K562 (cell line): ENCODE results near the gene CILP. TPM values are rescaled to one million over a fixed set of nuclear protein-coding genes. Genes with fewer than 3 reads are reported as not detected.

Experiments
- CC2D1A ChIP-seq: fragments of 450-650 bp; IDR thresholded peaks from 2 replicates; pipeline ENCODE4 v1.6.1; 2017; ENCODE audit warnings: mild to moderate bottlenecking
- CHD7 ChIP-seq: fragments of 200-600 bp; sonication (generic); IDR thresholded peaks from one replicate; pipeline ENCODE4 v1.6.1; 2012; ENCODE audit warnings: mild to moderate bottlenecking, low read depth, low read length, inconsistent platforms
- CSDE1 ChIP-seq, 2 experiments: fragments of 450-650 bp; IDR thresholded peaks; 2 replicates each; pipeline ENCODE4 v1.6.1; 2016; ENCODE audit warnings: mild to moderate bottlenecking in 1 of 2
- E2F5 ChIP-seq: sonication (generic); formaldehyde crosslinking; IDR thresholded peaks from 2 replicates; pipeline ENCODE4 v1.8.0; 2022; ENCODE audit warnings: mild to moderate bottlenecking, missing genetic modification reagents
- GATAD2A ChIP-seq: fragments of 450-650 bp; IDR thresholded peaks from 2 replicates; pipeline ENCODE4 v1.6.1; 2017
- GMEB1 ChIP-seq: fragments of 250-450 bp; sonication (Bioruptor Pico); IDR thresholded peaks from 2 replicates; pipeline ENCODE4 v1.4.0; 2020; ENCODE audit warnings: mild to moderate bottlenecking
- HNRNPLL ChIP-seq: fragments of 200-400 bp; formaldehyde crosslinking; IDR thresholded peaks from 2 replicates; pipeline ENCODE4 v1.6.1; 2017; ENCODE audit warnings: low read length, low read depth, mild to moderate bottlenecking; ENCODE audit not compliant: poor library complexity, severe bottlenecking
- KDM5B ChIP-seq: fragments of 200-600 bp; sonication (generic); IDR thresholded peaks from 2 replicates; pipeline ENCODE4 v1.6.1; 2012; ENCODE audit warnings: low read depth, mild to moderate bottlenecking, moderate library complexity, low read length, control low read depth, inconsistent platforms; ENCODE audit not compliant: insufficient replicate concordance
- RFX5 ChIP-seq: IDR thresholded peaks from 2 replicates; pipeline ENCODE4 v1.6.1; 2011; ENCODE audit warnings: low read depth, mild to moderate bottlenecking, improper control_type of control experiment, low read length
- SOX6 ChIP-seq: fragments of 450-650 bp; IDR thresholded peaks from 2 replicates; pipeline ENCODE4 v1.6.1; 2014; ENCODE audit warnings: mild to moderate bottlenecking
- TEAD4 ChIP-seq, 2 experiments: sonication (generic) in 1 of 2; formaldehyde crosslinking in 1 of 2; IDR thresholded peaks; 2 replicates each; pipeline versions ENCODE4 v1.6.1 to v1.8.0; 2012 to 2022; ENCODE audit warnings: borderline replicate concordance in 1 of 2, inconsistent platforms in 1 of 2, low read length in 1 of 2, mild to moderate bottlenecking in 1 of 2, missing genetic modification reagents in 1 of 2
- ZBTB8A ChIP-seq: fragments of 450-650 bp; IDR thresholded peaks from 2 replicates; pipeline ENCODE4 v1.6.1; 2018; ENCODE audit warnings: mild to moderate bottlenecking, moderate library complexity; ENCODE audit not compliant: partially characterized antibody
- ZEB2 ChIP-seq: fragments of 450-650 bp; IDR thresholded peaks from 2 replicates; pipeline ENCODE4 v1.6.1; 2016
- ZNF354B ChIP-seq: fragments of 250-450 bp; sonication (Bioruptor Pico); IDR thresholded peaks from 2 replicates; pipeline ENCODE4 v1.4.0; 2020
- polyA plus RNA-seq, 8 experiments: library from polyadenylated mRNA; depleted of rRNA in 4 of 8; stranded (reverse) in 5 of 8; unstranded in 3 of 8; fragments of >200 nt; fragmentation: Nextera tagmentation in 2 of 8; fragmentation: Illumina TruSeq in 1 of 8; extraction: Ambion mirVana in 2 of 8; extraction: Trizol in 1 of 8; gene quantifications; 2 replicates each; pipeline versions ENCODE4 v1.2.1 to v1.2.3, GENCODE V29; 2011 to 2014; ENCODE audit warnings: inconsistent platforms in 1 of 8, missing spikeins in 1 of 8
- total RNA-seq, 7 experiments: library from RNA; depleted of rRNA in 6 of 7; stranded (reverse); fragments of >200 nt in 6 of 7; fragmentation: Illumina TruSeq in 2 of 7; extraction: Trizol in 2 of 7; gene quantifications; 2 replicates each; pipeline versions ENCODE4 v1.2.1 to v1.2.3, GENCODE V29; 2011 to 2021; ENCODE audit warnings: low replicate concordance in 1 of 7

Gene CILP
- total and polyA plus RNA-seq, 9 of the 15 experiments (the other 6 are each of a cell fraction or from before 2014, with no cell fraction given) = 0.03 TPM; not detected in 8

- no peak for TF ChIP-seq E2F5 (CRISPR knock-in tag)
- no peak for TF ChIP-seq KDM5B
- TF ChIP-seq CC2D1A = no peak
- TF ChIP-seq SOX6 = no peak
- TF ChIP-seq GATAD2A = no peak
- TF ChIP-seq CSDE1 (IDR thresholded peaks at IDR 0.05) = no peak
- TF ChIP-seq ZNF354B (CRISPR knock-in tag) = no peak
- TF ChIP-seq ZBTB8A = no peak
- peak; percentile 78 for TF ChIP-seq ZEB2
- TF ChIP-seq RFX5 = no peak
- TF ChIP-seq CHD7 = no peak
- no peak for TF ChIP-seq GMEB1
- TF ChIP-seq TEAD4 (IDR thresholded peaks at IDR 0.05; ENCODE audit: low read length) = no peak
- no peak for TF ChIP-seq TEAD4 (CRISPR knock-in tag; IDR thresholded peaks at IDR 0.05; ENCODE audit: borderline replicate concordance)
- TF ChIP-seq HNRNPLL = no peak
These were observed 6.9 kb downstream of the CILP start (continued) for GRCh38 chr15:65204236-65204930.
